ENCODE measurements around the gene ROBO1. TPM values are rescaled to one million over a fixed set of nuclear protein-coding genes. Genes with fewer than 3 reads are reported as not detected.
A peak's percentile ranks its signal among the peaks of the same experiment; 100 is the strongest.

ROBO1 gene
- total and polyA plus RNA-seq, 2 of the 13 experiments (the other 11 are each of a cell fraction or from before 2014, with no cell fraction given): 52.2 to 71.0 TPM

DNA sequence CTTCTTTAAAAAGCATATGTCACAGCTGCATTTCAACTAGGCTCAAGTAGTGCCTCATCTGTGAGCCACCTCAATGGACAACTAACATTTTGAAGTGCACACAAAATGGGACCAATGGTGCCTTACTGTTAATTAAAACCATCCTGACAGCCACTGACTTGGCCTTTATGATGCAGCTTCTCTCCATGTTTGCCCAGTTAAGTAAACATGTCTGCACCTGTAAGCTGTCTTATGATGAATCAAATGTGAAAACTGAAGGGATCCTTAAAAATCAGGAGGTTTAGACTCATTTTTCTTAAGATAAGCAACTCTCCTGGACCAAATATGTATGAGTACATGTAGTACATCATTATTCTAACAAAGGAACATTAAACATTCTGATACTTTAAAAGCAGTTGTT lies 861.6 kb downstream of the ROBO1 start (continued):
- no peak for TF ChIP-seq ZNF260 (CRISPR knock-in tag; IDR thresholded peaks at IDR 0.05; ENCODE audit: borderline replicate concordance, low read depth)
- no peak for TF ChIP-seq ZFP82 (CRISPR knock-in tag; IDR thresholded peaks at IDR 0.05; ENCODE audit: borderline replicate concordance)
- TF ChIP-seq, protein P1, sequence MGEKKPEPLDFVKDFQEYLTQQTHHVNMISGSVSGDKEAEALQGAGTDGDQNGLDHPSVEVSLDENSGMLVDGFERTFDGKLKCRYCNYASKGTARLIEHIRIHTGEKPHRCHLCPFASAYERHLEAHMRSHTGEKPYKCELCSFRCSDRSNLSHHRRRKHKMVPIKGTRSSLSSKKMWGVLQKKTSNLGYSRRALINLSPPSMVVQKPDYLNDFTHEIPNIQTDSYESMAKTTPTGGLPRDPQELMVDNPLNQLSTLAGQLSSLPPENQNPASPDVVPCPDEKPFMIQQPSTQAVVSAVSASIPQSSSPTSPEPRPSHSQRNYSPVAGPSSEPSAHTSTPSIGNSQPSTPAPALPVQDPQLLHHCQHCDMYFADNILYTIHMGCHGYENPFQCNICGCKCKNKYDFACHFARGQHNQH (CRISPR knock-in tag; IDR thresholded peaks at IDR 0.05): no peak
- no peak for TF ChIP-seq ZNF766 (CRISPR knock-in tag; IDR thresholded peaks at IDR 0.05; ENCODE audit: borderline replicate concordance)
- TF ChIP-seq RBAK (CRISPR knock-in tag; IDR thresholded peaks at IDR 0.05): no peak
- TF ChIP-seq ZNF33A (CRISPR knock-in tag; IDR thresholded peaks at IDR 0.05; ENCODE audit: borderline replicate concordance): no peak
- TF ChIP-seq, protein P2, sequence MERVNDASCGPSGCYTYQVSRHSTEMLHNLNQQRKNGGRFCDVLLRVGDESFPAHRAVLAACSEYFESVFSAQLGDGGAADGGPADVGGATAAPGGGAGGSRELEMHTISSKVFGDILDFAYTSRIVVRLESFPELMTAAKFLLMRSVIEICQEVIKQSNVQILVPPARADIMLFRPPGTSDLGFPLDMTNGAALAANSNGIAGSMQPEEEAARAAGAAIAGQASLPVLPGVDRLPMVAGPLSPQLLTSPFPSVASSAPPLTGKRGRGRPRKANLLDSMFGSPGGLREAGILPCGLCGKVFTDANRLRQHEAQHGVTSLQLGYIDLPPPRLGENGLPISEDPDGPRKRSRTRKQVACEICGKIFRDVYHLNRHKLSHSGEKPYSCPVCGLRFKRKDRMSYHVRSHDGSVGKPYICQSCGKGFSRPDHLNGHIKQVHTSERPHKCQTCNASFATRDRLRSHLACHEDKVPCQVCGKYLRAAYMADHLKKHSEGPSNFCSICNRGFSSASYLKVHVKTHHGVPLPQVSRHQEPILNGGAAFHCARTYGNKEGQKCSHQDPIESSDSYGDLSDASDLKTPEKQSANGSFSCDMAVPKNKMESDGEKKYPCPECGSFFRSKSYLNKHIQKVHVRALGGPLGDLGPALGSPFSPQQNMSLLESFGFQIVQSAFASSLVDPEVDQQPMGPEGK (CRISPR knock-in tag; IDR thresholded peaks at IDR 0.05): no peak
- no peak for TF ChIP-seq ATM (IDR thresholded peaks at IDR 0.05; ENCODE audit: borderline replicate concordance)
- no peak for TF ChIP-seq ZNF326 (CRISPR knock-in tag; IDR thresholded peaks at IDR 0.05; ENCODE audit: borderline replicate concordance)
- no peak for TF ChIP-seq ZNF430 (CRISPR knock-in tag; IDR thresholded peaks at IDR 0.05)
- no peak for TF ChIP-seq FOXA1 (IDR thresholded peaks at IDR 0.05)
- TF ChIP-seq FOXA1 (CRISPR knock-in tag; IDR thresholded peaks at IDR 0.05): peak; percentile 72
- no peak for TF ChIP-seq PRPF4 (IDR thresholded peaks at IDR 0.05; ENCODE audit: low read depth, low read length, poor library complexity, severe bottlenecking)
- TF ChIP-seq, protein P3, sequence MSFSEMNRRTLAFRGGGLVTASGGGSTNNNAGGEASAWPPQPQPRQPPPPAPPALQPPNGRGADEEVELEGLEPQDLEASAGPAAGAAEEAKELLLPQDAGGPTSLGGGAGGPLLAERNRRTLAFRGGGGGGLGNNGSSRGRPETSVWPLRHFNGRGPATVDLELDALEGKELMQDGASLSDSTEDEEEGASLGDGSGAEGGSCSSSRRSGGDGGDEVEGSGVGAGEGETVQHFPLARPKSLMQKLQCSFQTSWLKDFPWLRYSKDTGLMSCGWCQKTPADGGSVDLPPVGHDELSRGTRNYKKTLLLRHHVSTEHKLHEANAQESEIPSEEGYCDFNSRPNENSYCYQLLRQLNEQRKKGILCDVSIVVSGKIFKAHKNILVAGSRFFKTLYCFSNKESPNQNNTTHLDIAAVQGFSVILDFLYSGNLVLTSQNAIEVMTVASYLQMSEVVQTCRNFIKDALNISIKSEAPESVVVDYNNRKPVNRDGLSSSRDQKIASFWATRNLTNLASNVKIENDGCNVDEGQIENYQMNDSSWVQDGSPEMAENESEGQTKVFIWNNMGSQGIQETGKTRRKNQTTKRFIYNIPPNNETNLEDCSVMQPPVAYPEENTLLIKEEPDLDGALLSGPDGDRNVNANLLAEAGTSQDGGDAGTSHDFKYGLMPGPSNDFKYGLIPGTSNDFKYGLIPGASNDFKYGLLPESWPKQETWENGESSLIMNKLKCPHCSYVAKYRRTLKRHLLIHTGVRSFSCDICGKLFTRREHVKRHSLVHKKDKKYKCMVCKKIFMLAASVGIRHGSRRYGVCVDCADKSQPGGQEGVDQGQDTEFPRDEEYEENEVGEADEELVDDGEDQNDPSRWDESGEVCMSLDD (CRISPR knock-in tag; IDR thresholded peaks at IDR 0.05; ENCODE audit: borderline replicate concordance): no peak
- TF ChIP-seq RBM22 (optimal IDR thresholded peaks at IDR 0.05; ENCODE audit: low read length): peak; percentile 59
- 0 out of 2 replicates have a peak, but pooled peaks have one; percentile 49 for TF ChIP-seq ZNF644 (CRISPR knock-in tag; IDR thresholded peaks at IDR 0.05; ENCODE audit: low read depth)
- peak; percentile 73 for TF ChIP-seq FOXA3 (CRISPR knock-in tag; IDR thresholded peaks at IDR 0.05)
- TF ChIP-seq ZNF788 (CRISPR knock-in tag; IDR thresholded peaks at IDR 0.05; ENCODE audit: borderline replicate concordance): no peak
- TF ChIP-seq, protein P4, sequence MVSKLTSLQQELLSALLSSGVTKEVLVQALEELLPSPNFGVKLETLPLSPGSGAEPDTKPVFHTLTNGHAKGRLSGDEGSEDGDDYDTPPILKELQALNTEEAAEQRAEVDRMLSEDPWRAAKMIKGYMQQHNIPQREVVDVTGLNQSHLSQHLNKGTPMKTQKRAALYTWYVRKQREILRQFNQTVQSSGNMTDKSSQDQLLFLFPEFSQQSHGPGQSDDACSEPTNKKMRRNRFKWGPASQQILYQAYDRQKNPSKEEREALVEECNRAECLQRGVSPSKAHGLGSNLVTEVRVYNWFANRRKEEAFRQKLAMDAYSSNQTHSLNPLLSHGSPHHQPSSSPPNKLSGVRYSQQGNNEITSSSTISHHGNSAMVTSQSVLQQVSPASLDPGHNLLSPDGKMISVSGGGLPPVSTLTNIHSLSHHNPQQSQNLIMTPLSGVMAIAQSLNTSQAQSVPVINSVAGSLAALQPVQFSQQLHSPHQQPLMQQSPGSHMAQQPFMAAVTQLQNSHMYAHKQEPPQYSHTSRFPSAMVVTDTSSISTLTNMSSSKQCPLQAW (CRISPR knock-in tag; IDR thresholded peaks at IDR 0.05): no peak
